Skeletal muscle tissue (tissue), 5 donors: ENCODE data around the gene IL7R. TPM values are rescaled to one million over a fixed set of nuclear protein-coding genes. Genes with fewer than 3 reads are reported as not detected.

ENCODE experiments used
- H3K27ac ChIP-seq: one replicate; pipeline ENCODE4 v1.7.0; 2013; ENCODE audit warnings: mild to moderate bottlenecking, low read depth, low read length, inconsistent platforms
- H3K27me3 ChIP-seq, 3 donors: one replicate each; pipeline ENCODE4 v1.7.0; 2013; ENCODE audit warnings: low read length in 3 of 3; ENCODE audit not compliant: control insufficient read depth in 3 of 3, insufficient read depth in 3 of 3
- H3K36me3 ChIP-seq, 3 donors: one replicate each; pipeline ENCODE4 v1.7.0; 2013; ENCODE audit warnings: low read length in 3 of 3; ENCODE audit not compliant: control insufficient read depth in 3 of 3, insufficient read depth in 3 of 3
- H3K4me1 ChIP-seq, 3 donors: one replicate each; pipeline ENCODE4 v1.7.0; 2013; ENCODE audit warnings: low read length in 3 of 3, mild to moderate bottlenecking in 3 of 3; ENCODE audit not compliant: control insufficient read depth in 3 of 3, insufficient read depth in 3 of 3
- H3K4me3 ChIP-seq, 3 donors: one replicate each; pipeline ENCODE4 v1.7.0; 2013; ENCODE audit warnings: low read length in 3 of 3
- H3K9ac ChIP-seq, 3 donors: one replicate each; pipeline ENCODE4 v1.7.0; 2013; ENCODE audit warnings: low read length in 3 of 3, mild to moderate bottlenecking in 3 of 3, moderate library complexity in 2 of 3, low read depth in 1 of 3
- H3K9me3 ChIP-seq, 3 donors: one replicate each; pipeline ENCODE4 v1.7.0; 2013; ENCODE audit warnings: low read length in 3 of 3; ENCODE audit not compliant: control insufficient read depth in 3 of 3
- small RNA-seq: library from RNA; depleted of rRNA; stranded (forward); fragments of <200 nt; gene quantifications from one replicate; pipeline ENCODE3, GENCODE V24; 2014
- total RNA-seq: library from RNA; depleted of rRNA; stranded (reverse); fragments of >200 nt; gene quantifications from one replicate; pipeline ENCODE4 v1.2.3, GENCODE V29; 2014
- donor health status: Osteomylitis.

IL7R gene
- total RNA-seq, 1 donor from 2014 or later: 0.52 TPM

DNA sequence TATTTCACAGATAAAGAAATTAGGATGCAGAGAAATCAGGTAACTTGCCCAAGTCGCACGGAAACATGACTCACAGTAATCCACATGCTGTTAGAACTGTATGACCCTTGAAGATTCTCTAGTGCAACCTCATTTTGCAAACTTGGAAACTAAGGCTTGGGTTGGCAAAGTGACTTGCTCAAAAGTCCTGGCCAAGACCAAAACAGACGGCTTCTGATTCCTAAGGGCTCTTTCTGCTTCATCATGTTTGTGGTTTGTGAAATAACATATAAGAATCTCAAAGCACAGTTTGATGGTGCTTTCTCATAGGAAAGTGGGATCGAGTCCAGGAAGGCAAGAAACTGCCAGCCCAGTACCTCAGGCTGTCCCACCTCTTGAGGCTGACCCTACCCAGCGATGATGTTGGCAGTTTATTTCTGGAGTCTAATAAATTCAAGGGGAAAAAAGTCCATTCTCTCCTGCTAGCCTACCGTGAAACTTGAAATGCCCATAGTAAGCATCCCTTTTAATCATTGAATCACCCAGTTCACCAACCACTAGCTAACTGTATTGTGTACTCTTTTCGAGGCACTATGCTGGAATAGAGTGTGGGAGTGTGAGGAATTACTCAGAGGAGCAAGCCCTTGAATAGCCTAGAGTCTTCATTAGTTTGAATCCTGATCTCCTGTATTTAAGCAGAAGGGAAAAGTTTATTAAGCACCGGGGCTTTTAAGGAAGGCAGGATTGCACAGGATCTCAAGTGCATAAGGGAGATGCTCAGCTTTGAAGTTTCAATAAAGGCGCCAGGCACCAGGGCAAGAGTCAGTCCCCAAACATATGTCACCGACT lies 67.6 kb downstream of the IL7R start:
- Histone ChIP-seq H3K4me1 (peaks cover 2 to 5% (median 2%) of the 10 kb centered on the region in 3 donors), H3K9ac (no peak overlapping the region), H3K27me3 (peaks cover 26 to 36% (median 27%) of the 10 kb centered on the region in 3 donors), H3K27ac (no peak overlapping the region), H3K9me3 (no peaks in the 10 kb centered on the region), H3K4me3 (no peak overlapping the region), H3K36me3 (no peaks in the 10 kb centered on the region)

DNA sequence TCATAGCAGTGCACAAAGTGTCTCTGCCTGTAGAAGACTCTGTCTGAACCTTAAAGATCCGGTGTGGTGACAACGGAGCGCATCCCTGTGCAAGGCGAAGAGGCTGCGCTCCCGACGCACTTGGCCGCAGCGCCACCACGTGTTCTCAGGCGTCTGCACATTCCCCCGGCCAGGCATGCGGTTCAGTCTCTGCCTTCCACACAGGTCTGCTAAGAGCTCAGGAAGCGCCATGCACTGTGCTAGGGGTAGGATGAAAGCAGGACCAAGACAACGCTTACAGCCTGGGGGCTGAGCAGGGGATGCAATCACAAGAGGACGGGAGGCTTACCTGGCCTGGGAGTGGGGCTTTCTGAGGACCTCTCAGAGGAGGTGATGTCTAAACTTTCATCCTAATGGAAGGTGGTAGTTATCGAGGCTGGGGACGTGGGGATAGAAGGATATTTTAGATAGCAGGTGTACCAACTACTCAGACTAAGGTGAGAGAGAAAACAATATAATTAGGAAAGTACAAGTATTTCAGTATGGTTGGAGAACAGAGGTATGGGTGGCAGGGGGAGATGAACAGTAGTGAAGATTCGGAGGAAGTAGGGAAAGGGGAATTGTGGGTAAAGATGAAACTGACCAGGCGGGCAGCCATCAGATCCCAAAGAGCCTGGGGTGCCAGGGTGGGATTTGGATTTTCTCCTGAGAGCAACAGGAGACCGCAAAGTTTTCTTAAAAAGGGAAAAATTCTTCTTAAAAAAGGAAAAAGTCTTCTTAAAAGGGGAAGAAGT lies 68.4 kb downstream of the IL7R start:
- H3K4me3 ChIP-seq: no peak overlapping the region
- no peaks in the 10 kb centered on the region for H3K36me3 ChIP-seq
- H3K9me3 ChIP-seq: no peaks in the 10 kb centered on the region
- peaks cover 2 to 5% (median 2%) of the 10 kb centered on the region in 3 donors for H3K4me1 ChIP-seq
- H3K27ac ChIP-seq: no peak overlapping the region
- H3K9ac ChIP-seq: no peak overlapping the region
- peaks cover 26 to 36% (median 27%) of the 10 kb centered on the region in 3 donors for H3K27me3 ChIP-seq

DNA sequence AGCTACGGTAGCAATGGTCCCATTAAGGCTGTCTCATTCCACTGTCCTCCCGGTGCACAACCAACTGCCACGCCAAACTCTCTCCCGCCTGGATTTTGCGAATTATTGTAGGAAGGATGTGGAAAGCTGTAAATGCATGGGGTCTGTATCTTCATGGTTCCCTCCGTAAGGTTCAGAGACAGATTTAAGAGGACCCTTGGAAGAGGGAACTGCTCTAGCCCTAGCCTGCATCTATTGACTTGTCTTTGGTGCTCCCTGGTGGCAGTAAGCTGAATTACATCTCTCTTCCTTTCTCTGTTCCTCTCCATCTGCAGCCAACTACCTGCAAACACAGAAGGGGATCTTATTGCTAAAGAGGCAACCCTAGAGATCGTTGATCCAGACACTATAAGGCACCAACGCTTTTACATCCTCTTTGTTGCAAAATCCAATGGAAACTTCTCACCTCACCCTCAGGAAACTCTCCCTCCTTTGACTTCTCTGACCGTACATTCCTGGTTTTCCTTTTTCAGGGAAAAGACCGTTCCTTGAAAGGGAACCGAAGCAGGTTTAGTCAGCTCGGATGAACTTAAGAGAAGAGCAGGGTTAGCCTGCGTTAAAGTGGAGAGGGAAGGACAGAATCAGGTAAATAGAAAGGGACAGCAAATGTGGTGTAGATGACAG lies 69.8 kb downstream of the IL7R start:
- H3K27me3 ChIP-seq: peaks cover 24 to 36% (median 26%) of the 10 kb centered on the region in 3 donors
- no peak overlapping the region for H3K4me3 ChIP-seq
- H3K36me3 ChIP-seq: no peaks in the 10 kb centered on the region

More for the DNA sequence above, 69.8 kb downstream of the IL7R start:
- peaks cover 2 to 5% (median 2%) of the 10 kb centered on the region in 3 donors for H3K4me1 ChIP-seq
- H3K27ac ChIP-seq: no peak overlapping the region
- no peaks in the 10 kb centered on the region for H3K9me3 ChIP-seq
- H3K9ac ChIP-seq: no peak overlapping the region

Small RNA genes lying within 50 kb of the gene (small RNA-seq; reads per million reads assigned to genes)
- gene AC112204.1: not detected

Other genes with a start within 250 kb of the IL7R start
- gene SPEF2, start 239.0 kb upstream of the IL7R start, total RNA-seq: 3.7 TPM
- gene CAPSL, start 81.7 kb downstream of the IL7R start, total RNA-seq: not detected
- gene UGT3A1, start 134.5 kb downstream of the IL7R start, total RNA-seq: 12.5 TPM
- gene UGT3A2, start 210.0 kb downstream of the IL7R start, total RNA-seq: under 0.01 TPM